K562 (cell line): Measurements from ENCODE around the gene HERPUD2. TPM values are rescaled to one million over a fixed set of nuclear protein-coding genes. Genes with fewer than 3 reads are reported as not detected.

Experiments used
- CGGBP1 ChIP-seq: fragments of 250-450 bp; sonication (Bioruptor Pico); IDR thresholded peaks from 2 replicates; pipeline ENCODE4 v1.9.0; 2021; ENCODE audit warnings: mild to moderate bottlenecking
- HNRNPL ChIP-seq: fragments of 200-400 bp; formaldehyde crosslinking; IDR thresholded peaks from 2 replicates; pipeline ENCODE4 v1.6.1; 2017; ENCODE audit warnings: low read depth, mild to moderate bottlenecking, low read length
- NR4A1 ChIP-seq, 2 experiments: fragments of 250-450 bp in 1 of 2; fragments of 450-650 bp in 1 of 2; sonication (Bioruptor Pico) in 1 of 2; IDR thresholded peaks; 2 replicates each; pipeline versions ENCODE4 v1.4.0 to v1.6.1; 2016 to 2020; ENCODE audit warnings: mild to moderate bottlenecking in 2 of 2, missing compliant biosample characterization in 1 of 2, missing genetic modification characterization in 1 of 2, moderate library complexity in 1 of 2
- POLR2AphosphoS5 ChIP-seq: IDR thresholded peaks from 2 replicates; pipeline ENCODE4 v1.6.1; 2011; ENCODE audit warnings: mild to moderate bottlenecking, low read depth, low read length, moderate library complexity; ENCODE audit not compliant: control insufficient read depth, insufficient read depth
- ZBTB49 ChIP-seq: sonication (generic); formaldehyde crosslinking; IDR thresholded peaks from 2 replicates; pipeline ENCODE4 v1.8.0; 2022; ENCODE audit warnings: missing genetic modification reagents, mild to moderate bottlenecking, borderline replicate concordance
- ZNF77 ChIP-seq: fragments of 250-450 bp; sonication (Bioruptor Pico); IDR thresholded peaks from 2 replicates; pipeline ENCODE4 v1.5.0; 2020
- polyA plus RNA-seq, 8 experiments: library from polyadenylated mRNA; depleted of rRNA in 4 of 8; stranded (reverse) in 5 of 8; unstranded in 3 of 8; fragments of >200 nt; fragmentation: Nextera tagmentation in 2 of 8; fragmentation: Illumina TruSeq in 1 of 8; extraction: Ambion mirVana in 2 of 8; extraction: Trizol in 1 of 8; gene quantifications; 2 replicates each; pipeline versions ENCODE4 v1.2.1 to v1.2.3, GENCODE V29; 2011 to 2014; ENCODE audit warnings: inconsistent platforms in 1 of 8, missing spikeins in 1 of 8
- total RNA-seq, 7 experiments: library from RNA; depleted of rRNA in 6 of 7; stranded (reverse); fragments of >200 nt in 6 of 7; fragmentation: Illumina TruSeq in 2 of 7; extraction: Trizol in 2 of 7; gene quantifications; 2 replicates each; pipeline versions ENCODE4 v1.2.1 to v1.2.3, GENCODE V29; 2011 to 2021; ENCODE audit warnings: low replicate concordance in 1 of 7
- TF ChIP-seq, protein P1 (sequence below): fragments of 250-450 bp; sonication (Bioruptor Pico); IDR thresholded peaks from 2 replicates; pipeline ENCODE4 v1.4.0; 2020

HERPUD2 gene
- total and polyA plus RNA-seq, 9 of the 15 experiments (the other 6 are each of a cell fraction or from before 2014, with no cell fraction given) = 4.1 to 28.5 (median 12.3) TPM

DNA sequence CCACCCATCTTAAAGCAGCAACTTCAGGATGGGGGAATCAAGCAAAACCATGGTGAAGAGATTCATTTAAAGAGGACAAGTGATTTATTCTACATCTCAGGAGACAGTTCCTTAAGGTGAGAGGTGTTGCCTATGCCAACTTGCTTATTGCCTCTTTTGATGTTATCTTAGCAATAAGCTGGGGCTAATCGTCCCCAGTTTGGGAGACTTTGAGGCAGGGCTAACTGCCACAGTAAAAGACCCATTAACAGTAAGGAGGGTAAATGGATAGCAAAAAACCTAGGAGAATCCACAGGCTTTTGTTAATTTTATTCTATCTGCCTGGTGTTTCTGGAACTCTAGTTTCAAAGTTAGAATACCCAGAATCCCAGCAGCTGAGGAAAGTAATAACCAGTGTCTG lies 22.1 kb upstream of the HERPUD2 start (continued):
- TF ChIP-seq, protein P1, sequence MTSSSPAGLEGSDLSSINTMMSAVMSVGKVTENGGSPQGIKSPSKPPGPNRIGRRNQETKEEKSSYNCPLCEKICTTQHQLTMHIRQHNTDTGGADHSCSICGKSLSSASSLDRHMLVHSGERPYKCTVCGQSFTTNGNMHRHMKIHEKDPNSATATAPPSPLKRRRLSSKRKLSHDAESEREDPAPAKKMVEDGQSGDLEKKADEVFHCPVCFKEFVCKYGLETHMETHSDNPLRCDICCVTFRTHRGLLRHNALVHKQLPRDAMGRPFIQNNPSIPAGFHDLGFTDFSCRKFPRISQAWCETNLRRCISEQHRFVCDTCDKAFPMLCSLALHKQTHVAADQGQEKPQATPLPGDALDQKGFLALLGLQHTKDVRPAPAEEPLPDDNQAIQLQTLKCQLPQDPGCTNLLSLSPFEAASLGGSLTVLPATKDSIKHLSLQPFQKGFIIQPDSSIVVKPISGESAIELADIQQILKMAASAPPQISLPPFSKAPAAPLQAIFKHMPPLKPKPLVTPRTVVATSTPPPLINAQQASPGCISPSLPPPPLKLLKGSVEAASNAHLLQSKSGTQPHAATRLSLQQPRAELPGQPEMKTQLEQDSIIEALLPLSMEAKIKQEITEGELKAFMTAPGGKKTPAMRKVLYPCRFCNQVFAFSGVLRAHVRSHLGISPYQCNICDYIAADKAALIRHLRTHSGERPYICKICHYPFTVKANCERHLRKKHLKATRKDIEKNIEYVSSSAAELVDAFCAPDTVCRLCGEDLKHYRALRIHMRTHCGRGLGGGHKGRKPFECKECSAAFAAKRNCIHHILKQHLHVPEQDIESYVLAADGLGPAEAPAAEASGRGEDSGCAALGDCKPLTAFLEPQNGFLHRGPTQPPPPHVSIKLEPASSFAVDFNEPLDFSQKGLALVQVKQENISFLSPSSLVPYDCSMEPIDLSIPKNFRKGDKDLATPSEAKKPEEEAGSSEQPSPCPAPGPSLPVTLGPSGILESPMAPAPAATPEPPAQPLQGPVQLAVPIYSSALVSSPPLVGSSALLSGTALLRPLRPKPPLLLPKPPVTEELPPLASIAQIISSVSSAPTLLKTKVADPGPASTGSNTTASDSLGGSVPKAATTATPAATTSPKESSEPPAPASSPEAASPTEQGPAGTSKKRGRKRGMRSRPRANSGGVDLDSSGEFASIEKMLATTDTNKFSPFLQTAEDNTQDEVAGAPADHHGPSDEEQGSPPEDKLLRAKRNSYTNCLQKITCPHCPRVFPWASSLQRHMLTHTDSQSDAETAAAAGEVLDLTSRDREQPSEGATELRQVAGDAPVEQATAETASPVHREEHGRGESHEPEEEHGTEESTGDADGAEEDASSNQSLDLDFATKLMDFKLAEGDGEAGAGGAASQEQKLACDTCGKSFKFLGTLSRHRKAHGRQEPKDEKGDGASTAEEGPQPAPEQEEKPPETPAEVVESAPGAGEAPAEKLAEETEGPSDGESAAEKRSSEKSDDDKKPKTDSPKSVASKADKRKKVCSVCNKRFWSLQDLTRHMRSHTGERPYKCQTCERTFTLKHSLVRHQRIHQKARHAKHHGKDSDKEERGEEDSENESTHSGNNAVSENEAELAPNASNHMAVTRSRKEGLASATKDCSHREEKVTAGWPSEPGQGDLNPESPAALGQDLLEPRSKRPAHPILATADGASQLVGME (CRISPR knock-in tag) = no peak
- TF ChIP-seq ZNF77 (CRISPR knock-in tag) = no peak
- TF ChIP-seq HNRNPL = no peak
- TF ChIP-seq NR4A1 (CRISPR knock-in tag; IDR thresholded peaks at IDR 0.05) = no peak
- TF ChIP-seq NR4A1 (tag; IDR thresholded peaks at IDR 0.05) = no peak
- no peak for TF ChIP-seq ZBTB49 (CRISPR knock-in tag)
- TF ChIP-seq POLR2AphosphoS5 = no peak
- no peak for TF ChIP-seq CGGBP1
